Fibroblast of gingiva (primary cell): Measurements from ENCODE around the gene SLC2A9.

Experiments
- DNase-seq: peaks from one replicate; pipeline ENCODE4 v3.0.0-alpha.2; 2011; ENCODE audit warnings: low read depth

SLC2A9 gene

GRCh38 chr4:9891740-9892139 lies 129.6 kb downstream of the SLC2A9 start:
- no peak for DNase-seq

- no peak for DNase-seq
Measured at GRCh38 chr4:9891056-9891455, 130.2 kb downstream of the SLC2A9 start.

GRCh38 chr4:9889306-9889705 lies 132.0 kb downstream of the SLC2A9 start:
- no peak for DNase-seq

GRCh38 chr4:9885958-9886357 lies 135.3 kb downstream of the SLC2A9 start:
- DNase-seq = no peak

GRCh38 chr4:9880406-9881197 lies 140.7 kb downstream of the SLC2A9 start:
- DNase-seq = no peak

GRCh38 chr4:9877123-9877522 lies 144.2 kb downstream of the SLC2A9 start:
- no peak for DNase-seq

GRCh38 chr4:9875516-9875915 lies 145.8 kb downstream of the SLC2A9 start:
- no peak for DNase-seq

- DNase-seq = no peak
Measured at GRCh38 chr4:9874385-9874784, 146.9 kb downstream of the SLC2A9 start.

- no peak for DNase-seq
Measured at GRCh38 chr4:9870165-9870790, 151.0 kb downstream of the SLC2A9 start.

GRCh38 chr4:9867751-9868425 lies 153.4 kb downstream of the SLC2A9 start:
- no peak for DNase-seq

GRCh38 chr4:9866931-9867330 lies 154.4 kb downstream of the SLC2A9 start:
- no peak for DNase-seq

- DNase-seq = no peak
Measured at GRCh38 chr4:9861561-9861960, 159.7 kb downstream of the SLC2A9 start.

- no peak for DNase-seq
Measured at GRCh38 chr4:9859810-9860209, 161.5 kb downstream of the SLC2A9 start.

GRCh38 chr4:9849538-9849920 lies 171.8 kb downstream of the SLC2A9 start:
- no peak for DNase-seq

GRCh38 chr4:9847968-9848748 lies 173.1 kb downstream of the SLC2A9 start:
- DNase-seq = no peak

- DNase-seq = no peak
Measured at GRCh38 chr4:9845791-9846493, 175.4 kb downstream of the SLC2A9 start.

GRCh38 chr4:9841072-9841471 lies 180.2 kb downstream of the SLC2A9 start:
- no peak for DNase-seq

- DNase-seq = no peak
Measured at GRCh38 chr4:9835430-9835829, 185.9 kb downstream of the SLC2A9 start.

- no peak for DNase-seq
Measured at GRCh38 chr4:9833421-9833820, 187.9 kb downstream of the SLC2A9 start.

- DNase-seq = no peak
Measured at GRCh38 chr4:9832640-9833039, 188.7 kb downstream of the SLC2A9 start.

- no peak for DNase-seq
Measured at GRCh38 chr4:9826551-9826950, 194.7 kb downstream of the SLC2A9 start.

GRCh38 chr4:9825049-9825448 lies 196.2 kb downstream of the SLC2A9 start:
- no peak for DNase-seq
